HepG2 (cell line): ENCODE data around the gene OASL. TPM values are rescaled to one million over a fixed set of nuclear protein-coding genes. Genes with fewer than 3 reads are reported as not detected.

Experiments used
- ATF3 ChIP-seq: sonication (generic); formaldehyde crosslinking; IDR thresholded peaks from 2 replicates; pipeline ENCODE4 v1.4.0; 2020; ENCODE audit warnings: missing genetic modification reagents
- CBX2 ChIP-seq, 2 experiments: fragments of 200-600 bp in 1 of 2; sonication (generic); formaldehyde crosslinking in 1 of 2; IDR thresholded peaks; 2 replicates each; pipeline versions ENCODE4 v1.7.0 to v1.8.1; 2018 to 2022; ENCODE audit warnings: low read depth in 2 of 2, low read length in 1 of 2, mild to moderate bottlenecking in 1 of 2, missing genetic modification reagents in 1 of 2
- CC2D1A ChIP-seq: sonication (generic); formaldehyde crosslinking; IDR thresholded peaks from 2 replicates; pipeline ENCODE4 v1.8.1; 2023; ENCODE audit warnings: mild to moderate bottlenecking, missing genetic modification reagents
- CSRNP1 ChIP-seq: sonication (generic); formaldehyde crosslinking; IDR thresholded peaks from 2 replicates; pipeline ENCODE4 v1.8.1; 2023; ENCODE audit warnings: mild to moderate bottlenecking, missing genetic modification reagents
- CTCF ChIP-seq: sonication (generic); formaldehyde crosslinking; IDR thresholded peaks from 2 replicates; pipeline ENCODE4 v1.5.0; 2020; ENCODE audit warnings: mild to moderate bottlenecking, missing genetic modification reagents, moderate library complexity
- EZH2 ChIP-seq: conservative IDR thresholded peaks from 2 replicates; pipeline ENCODE4 v1.6.1; 2012; ENCODE audit warnings: mild to moderate bottlenecking, low read depth, low read length, moderate library complexity
- FIP1L1 ChIP-seq: fragments of 200-400 bp; formaldehyde crosslinking; IDR thresholded peaks from 2 replicates; pipeline ENCODE4 v1.6.1; 2018; ENCODE audit warnings: low read depth, mild to moderate bottlenecking, low read length, moderate library complexity, borderline replicate concordance; ENCODE audit not compliant: insufficient read depth
- FOXP4 ChIP-seq: sonication (generic); formaldehyde crosslinking; IDR thresholded peaks from 2 replicates; pipeline ENCODE4 v1.4.0; 2020; ENCODE audit warnings: missing genetic modification reagents
- GTF3A ChIP-seq: sonication (generic); formaldehyde crosslinking; conservative IDR thresholded peaks from 2 replicates; pipeline ENCODE4 v1.4.0; 2020; ENCODE audit warnings: mild to moderate bottlenecking, missing genetic modification reagents
- HOXA7 ChIP-seq: sonication (generic); formaldehyde crosslinking; IDR thresholded peaks from 2 replicates; pipeline ENCODE4 v1.8.1; 2022; ENCODE audit warnings: mild to moderate bottlenecking, missing genetic modification reagents, moderate library complexity
- IKZF5 ChIP-seq: IDR thresholded peaks from 2 replicates; pipeline ENCODE4 v1.6.1; 2018; ENCODE audit warnings: missing genetic modification reagents, mild to moderate bottlenecking, missing compliant biosample characterization
- JDP2 ChIP-seq: sonication (generic); formaldehyde crosslinking; IDR thresholded peaks from 2 replicates; pipeline ENCODE4 v1.8.1; 2022; ENCODE audit warnings: missing genetic modification reagents, borderline replicate concordance
- KDM4B ChIP-seq: sonication (generic); formaldehyde crosslinking; IDR thresholded peaks from 2 replicates; pipeline ENCODE4 v1.4.0; 2020; ENCODE audit warnings: missing genetic modification reagents
- NCOA2 ChIP-seq: sonication (generic); formaldehyde crosslinking; IDR thresholded peaks from 2 replicates; pipeline ENCODE4 v1.8.0; 2022; ENCODE audit warnings: inconsistent platforms
- NPAS2 ChIP-seq: sonication (generic); formaldehyde crosslinking; IDR thresholded peaks from 2 replicates; pipeline ENCODE4 v1.8.0; 2022; ENCODE audit warnings: mild to moderate bottlenecking, missing genetic modification reagents, borderline replicate concordance
- SNAPC5 ChIP-seq: sonication (generic); formaldehyde crosslinking; IDR thresholded peaks from 2 replicates; pipeline ENCODE4 v1.8.1; 2023; ENCODE audit warnings: mild to moderate bottlenecking, missing genetic modification reagents, borderline replicate concordance
- TCF7L2 ChIP-seq: IDR thresholded peaks from 2 replicates; pipeline ENCODE4 v1.6.1; 2011; ENCODE audit warnings: mild to moderate bottlenecking, low read depth, low read length, moderate library complexity
- ZFX ChIP-seq: sonication (generic); formaldehyde crosslinking; IDR thresholded peaks from 2 replicates; pipeline ENCODE4 v1.4.0; 2020; ENCODE audit warnings: mild to moderate bottlenecking, low read depth, missing genetic modification reagents, moderate library complexity
- ZFYVE20 ChIP-seq: sonication (generic); formaldehyde crosslinking; IDR thresholded peaks from 2 replicates; pipeline ENCODE4 v1.8.0; 2023; ENCODE audit warnings: low read depth, mild to moderate bottlenecking, moderate library complexity, missing genetic modification reagents, borderline replicate concordance
- ZNF230 ChIP-seq: sonication (generic); formaldehyde crosslinking; IDR thresholded peaks from 2 replicates; pipeline ENCODE4 v1.4.0; 2020; ENCODE audit warnings: mild to moderate bottlenecking, missing genetic modification reagents
- ZNF335 ChIP-seq: sonication (generic); formaldehyde crosslinking; IDR thresholded peaks from 2 replicates; pipeline ENCODE4 v1.4.0; 2020; ENCODE audit warnings: missing genetic modification reagents
- ZNF34 ChIP-seq: sonication (generic); formaldehyde crosslinking; IDR thresholded peaks from 2 replicates; pipeline ENCODE4 v1.4.0; 2020; ENCODE audit warnings: mild to moderate bottlenecking, missing genetic modification reagents, borderline replicate concordance
- ZNF747 ChIP-seq: sonication (generic); formaldehyde crosslinking; IDR thresholded peaks from 2 replicates; pipeline ENCODE4 v1.8.1; 2023; ENCODE audit warnings: missing genetic modification reagents, mild to moderate bottlenecking, borderline replicate concordance
- polyA plus RNA-seq, 8 experiments: library from polyadenylated mRNA; depleted of rRNA in 3 of 8; stranded (reverse) in 7 of 8; unstranded in 1 of 8; fragments of >200 nt; fragmentation: Illumina TruSeq in 4 of 8; extraction: Trizol in 4 of 8; gene quantifications; 2 replicates each; pipeline versions ENCODE4 v1.2.1 to v1.2.3, GENCODE V29; 2011 to 2016; ENCODE audit warnings: low read depth in 4 of 8, missing spikeins in 1 of 8, mixed read lengths in 1 of 8; ENCODE audit not compliant: insufficient read depth in 1 of 8
- total RNA-seq, 5 experiments: library from RNA; depleted of rRNA; stranded (reverse); fragments of >200 nt; fragmentation: Illumina TruSeq; extraction: Trizol; gene quantifications; 2 replicates each; pipeline ENCODE4 v1.2.3, GENCODE V29; 2016; ENCODE audit warnings: low read depth in 1 of 5

OASL gene
- total and polyA plus RNA-seq, 2 of the 13 experiments (the other 11 are each of a cell fraction or from before 2014, with no cell fraction given): 0.11 to 0.22 TPM

- TF ChIP-seq FOXP4 (CRISPR knock-in tag) (peak; percentile 50; the same call in 1 of the 2 replicates), TCF7L2 (no peak), JDP2 (CRISPR knock-in tag) (no peak), ZNF34 (CRISPR knock-in tag) (no peak), NPAS2 (CRISPR knock-in tag) (no peak), FIP1L1 (no peak), ZNF230 (CRISPR knock-in tag) (no peak), GTF3A (CRISPR knock-in tag) (no peak), SNAPC5 (CRISPR knock-in tag) (no peak), CSRNP1 (CRISPR knock-in tag) (no peak), IKZF5 (peak; percentile 74), HOXA7 (CRISPR knock-in tag) (no peak), ZFX (CRISPR knock-in tag) (0 out of 2 replicates have a peak, but pooled peaks have one; percentile 10), KDM4B (no peak), CTCF (CRISPR knock-in tag) (no peak), CC2D1A (CRISPR knock-in tag) (no peak), ATF3 (CRISPR knock-in tag) (no peak), ZFYVE20 (no peak), ZNF335 (no peak), NCOA2 (peak; percentile 60), CBX2 (IDR thresholded peaks at IDR 0.05; ENCODE audit: low read depth, low read length) (no peak), CBX2 (CRISPR knock-in tag; IDR thresholded peaks at IDR 0.05; ENCODE audit: low read depth) (no peak), ZNF747 (no peak), EZH2 (no peak)
Measured at GRCh38 chr12:120984351-120984898, 54.6 kb downstream of the OASL start (continued).
